ENCODE data around the gene CSTF1. TPM values are rescaled to one million over a fixed set of nuclear protein-coding genes. Genes with fewer than 3 reads are reported as not detected.

The CSTF1 gene
- total and polyA plus RNA-seq, 2 of the 4 experiments (the other 2 are of a cell fraction): 48.8 to 105 TPM

DNA sequence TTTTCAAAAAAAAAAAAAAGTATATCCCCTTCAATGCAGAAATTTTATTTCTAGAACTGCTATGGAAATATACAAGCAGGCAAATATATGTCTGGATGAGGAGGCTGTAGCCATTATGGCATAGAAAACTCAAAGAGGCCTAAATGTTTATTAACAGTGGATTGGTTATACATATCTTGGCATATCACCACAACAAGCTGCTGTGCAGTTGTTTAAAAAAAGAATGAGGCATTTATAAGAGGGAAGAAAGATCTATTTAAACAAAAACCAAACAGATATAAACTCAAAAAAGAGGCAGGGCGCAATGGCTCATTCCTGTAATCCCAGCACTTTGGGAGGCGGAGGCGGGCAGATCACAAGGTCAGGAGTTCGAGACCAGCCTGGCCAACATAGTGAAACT is 45.8 kb downstream of the CSTF1 start (continued):
- TF ChIP-seq NFE2L2 (IDR thresholded peaks at IDR 0.05; ENCODE audit: low read depth, low read length) (no peak), MAFK (IDR thresholded peaks at IDR 0.05; ENCODE audit: low read depth, low read length) (no peak)
- TF ChIP-seq, protein P1, sequence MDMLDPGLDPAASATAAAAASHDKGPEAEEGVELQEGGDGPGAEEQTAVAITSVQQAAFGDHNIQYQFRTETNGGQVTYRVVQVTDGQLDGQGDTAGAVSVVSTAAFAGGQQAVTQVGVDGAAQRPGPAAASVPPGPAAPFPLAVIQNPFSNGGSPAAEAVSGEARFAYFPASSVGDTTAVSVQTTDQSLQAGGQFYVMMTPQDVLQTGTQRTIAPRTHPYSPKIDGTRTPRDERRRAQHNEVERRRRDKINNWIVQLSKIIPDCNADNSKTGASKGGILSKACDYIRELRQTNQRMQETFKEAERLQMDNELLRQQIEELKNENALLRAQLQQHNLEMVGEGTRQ (IDR thresholded peaks at IDR 0.05; ENCODE audit: low read depth, low read length): no peak

DNA sequence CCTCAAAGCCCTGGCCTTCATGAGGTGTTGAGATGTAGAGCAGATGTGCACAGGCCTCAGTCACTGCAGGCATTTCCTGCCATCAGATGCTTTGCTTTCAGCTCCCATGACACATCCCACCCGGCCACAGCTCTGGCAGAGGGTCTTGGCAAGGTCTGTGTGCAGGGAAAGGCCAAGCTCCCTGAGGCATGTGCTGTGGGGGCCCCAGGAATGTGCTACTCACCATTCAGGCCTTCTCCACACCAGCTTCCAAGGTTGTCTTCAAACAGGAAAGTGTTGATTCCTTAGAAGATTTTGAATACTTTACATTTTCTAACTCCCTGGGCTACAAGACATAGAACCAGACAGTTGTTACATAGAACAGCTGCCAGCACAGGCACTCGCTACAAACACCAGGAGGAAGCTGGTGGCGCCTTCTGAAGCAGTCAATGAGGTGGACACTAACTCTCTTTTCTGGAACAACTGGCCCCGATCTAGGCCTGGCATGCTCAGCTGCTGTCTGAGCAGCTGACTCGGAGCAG is 47.4 kb downstream of the CSTF1 start:
- H2AFZ ChIP-seq (replicated peaks; ENCODE audit: low read length, poor library complexity): peak overlapping the region; percentile 56
- H2BK15ac ChIP-seq (ENCODE audit: low read depth, low read length): peak overlapping the region; percentile 94; the same call in 2 of the 3 replicates
- H3K36me3 ChIP-seq (ENCODE audit: control insufficient read depth, insufficient read depth, low read length): peaks cover 9% of the 10 kb centered on the region; the same call in 1 of the 2 replicates
- H3K9me3 ChIP-seq (ENCODE audit: control insufficient read depth, insufficient read depth, low read length): no peaks in the 10 kb centered on the region
- peak overlapping the region; percentile 99 for H3K18ac ChIP-seq (ENCODE audit: low read depth, low read length)
- H4K91ac ChIP-seq (ENCODE audit: insufficient read depth, low read depth, low read length): peak overlapping the region; percentile 98
- H3K23ac ChIP-seq (ENCODE audit: low read depth, low read length): peak overlapping the region; percentile 95
- 0% methylated on average over 4 of the region's 5 CpGs; no CpG with 5 or more reads in 1 of the 2 experiments for WGBS, 2 experiments (ENCODE audit: extremely low coverage in 2 of 2, insufficient read length in 1 of 2)
- peak overlapping the region; percentile 99 for H3K27ac ChIP-seq (ENCODE audit: insufficient read depth, low read length)
- H2AK5ac ChIP-seq (ENCODE audit: low read depth, low read length): peak overlapping the region; percentile 95
- peak overlapping the region; percentile 97 for H3K14ac ChIP-seq (replicated peaks; ENCODE audit: low read depth, low read length)
- peak overlapping the region; percentile 97 for H2BK20ac ChIP-seq (ENCODE audit: low read depth, low read length)
- dilution Hi-C loops (cut with HindIII; ENCODE audit: low sequenced_read_pairs, unreplicated experiment): no loop called here
- ChIA-PET CTCF (interaction anchor here (0.6 to 0.8 kb wide), 2 partner anchors 24 to 59 kb away, joined by 3 to 5 read pairs; no protein-coding TSS in a partner anchor), POLR2A (ENCODE audit: unreplicated experiment) (interaction anchor here (0.5 to 1.4 kb wide), 5 partner anchors 11 to 52 kb away, joined by 3 to 10 read pairs (median 7); partner anchors contain the start of gene CASS4)
- H4K8ac ChIP-seq (ENCODE audit: low read depth in 2 of 2, low read length in 2 of 2): peak overlapping the region; percentile 96 to 98
- peak overlapping the region; percentile 98 for H4K5ac ChIP-seq (ENCODE audit: low read depth, low read length)
- H3K4me3 ChIP-seq (ENCODE audit: insufficient read depth, low read depth, low read length): no peak overlapping the region
- BruUV-seq (replicated peaks): no TSS peak
- H2AK9ac ChIP-seq (replicated peaks; ENCODE audit: low read depth, low read length, poor library complexity): peak overlapping the region; percentile 38
- peaks cover 12 to 45% of the 10 kb centered on the region in 2 experiments; a peak in 3 of 4 replicates for H3K79me1 ChIP-seq (ENCODE audit: low read depth in 1 of 2, low read length in 2 of 2)
- peak; percentile 86 for ATAC-seq (ENCODE audit: low read depth)
- H3K4me2 ChIP-seq (ENCODE audit: low read depth, low read length): peak overlapping the region; percentile 30
- in situ Hi-C loops (cut with MboI; ENCODE audit: low sequenced_read_pairs): no loop called here
- intact Hi-C loops (cut with micrococcal nuclease): loop anchor here (1.0 kb wide), 3 partner anchors 25 to 40 kb away; partner anchors contain the start of gene RTF2
- H3K4ac ChIP-seq (ENCODE audit: low read depth, low read length): peak overlapping the region; percentile 99
- H4K20me1 ChIP-seq (ENCODE audit: insufficient read depth, low read length): no peaks in the 10 kb centered on the region
- H3K27me3 ChIP-seq (ENCODE audit: control insufficient read depth, insufficient read depth, low read length): no peaks in the 10 kb centered on the region
- peak; percentile 100 for DNase-seq
- peak overlapping the region; percentile 81 for H3K9ac ChIP-seq (ENCODE audit: low read depth, low read length)
- H2BK5ac ChIP-seq (ENCODE audit: low read depth, low read length, poor library complexity, severe bottlenecking): peak overlapping the region; percentile 98
- H2BK120ac ChIP-seq (ENCODE audit: low read depth, low read length): peak overlapping the region; percentile 99
- peaks cover 35% of the 10 kb centered on the region for H3K4me1 ChIP-seq (ENCODE audit: control insufficient read depth, insufficient read depth, low read length)
- peaks cover 20% of the 10 kb centered on the region for H3K9me1 ChIP-seq (ENCODE audit: insufficient read depth, low read length)
- peak overlapping the region; percentile 100 for H3K56ac ChIP-seq (ENCODE audit: extremely low read depth, insufficient read depth, low read length)
- peak; percentile 14; the same call in 1 of the 2 replicates for TF ChIP-seq RAD21 (IDR thresholded peaks at IDR 0.05; ENCODE audit: low read length)
- peak; percentile 75 for TF ChIP-seq MAZ (IDR thresholded peaks at IDR 0.05; ENCODE audit: borderline replicate concordance, low read depth, low read length)
- 0 out of 2 replicates have a peak, but pooled peaks have one; percentile 10 for TF ChIP-seq CHD1 (IDR thresholded peaks at IDR 0.05; ENCODE audit: low read depth, low read length)
- TF ChIP-seq, protein P1 (IDR thresholded peaks at IDR 0.05; ENCODE audit: low read depth, low read length): peak; percentile 45; the same call in 1 of the 2 replicates
- peak; percentile 98 for TF ChIP-seq BHLHE40 (IDR thresholded peaks at IDR 0.05; ENCODE audit: low read depth, low read length)
- TF ChIP-seq RFX5 (IDR thresholded peaks at IDR 0.05; ENCODE audit: low read depth, low read length): no peak
- TF ChIP-seq SMC3 (IDR thresholded peaks at IDR 0.05; ENCODE audit: low read depth, low read length): 0 out of 2 replicates have a peak, but pooled peaks have one; percentile 1
- no peak; the same call in none of the 2 replicates for TF ChIP-seq POLR2A (IDR thresholded peaks at IDR 0.05; ENCODE audit: low read depth, low read length)
- TF ChIP-seq NFE2L2 (IDR thresholded peaks at IDR 0.05; ENCODE audit: low read depth, low read length): no peak
- peak; percentile 79 for TF ChIP-seq FOS (IDR thresholded peaks at IDR 0.05; ENCODE audit: low read depth, low read length)
- TF ChIP-seq MAFK (IDR thresholded peaks at IDR 0.05; ENCODE audit: low read depth, low read length): no peak
- TF ChIP-seq, protein P2, sequence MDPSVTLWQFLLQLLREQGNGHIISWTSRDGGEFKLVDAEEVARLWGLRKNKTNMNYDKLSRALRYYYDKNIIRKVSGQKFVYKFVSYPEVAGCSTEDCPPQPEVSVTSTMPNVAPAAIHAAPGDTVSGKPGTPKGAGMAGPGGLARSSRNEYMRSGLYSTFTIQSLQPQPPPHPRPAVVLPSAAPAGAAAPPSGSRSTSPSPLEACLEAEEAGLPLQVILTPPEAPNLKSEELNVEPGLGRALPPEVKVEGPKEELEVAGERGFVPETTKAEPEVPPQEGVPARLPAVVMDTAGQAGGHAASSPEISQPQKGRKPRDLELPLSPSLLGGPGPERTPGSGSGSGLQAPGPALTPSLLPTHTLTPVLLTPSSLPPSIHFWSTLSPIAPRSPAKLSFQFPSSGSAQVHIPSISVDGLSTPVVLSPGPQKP (IDR thresholded peaks at IDR 0.05; ENCODE audit: borderline replicate concordance, low read depth, low read length): no peak
- TF ChIP-seq RCOR1 (IDR thresholded peaks at IDR 0.05; ENCODE audit: insufficient replicate concordance, low read length): peak; percentile 93
